ENCODE measurements around the gene DUSP15. TPM values are rescaled to one million over a fixed set of nuclear protein-coding genes. Genes with fewer than 3 reads are reported as not detected.
A peak's percentile ranks its signal among the peaks of the same experiment; 100 is the strongest.
"Not testable (repeated sequence)": the region's sequence is repeated elsewhere in the genome, so short reads cannot be mapped to it uniquely, and the experiment has no call there.

The DUSP15 gene
- total RNA-seq, 4 donors from 2014 or later = 0.84 to 3.7 (median 0.96) TPM; not detected in 1

DNA sequence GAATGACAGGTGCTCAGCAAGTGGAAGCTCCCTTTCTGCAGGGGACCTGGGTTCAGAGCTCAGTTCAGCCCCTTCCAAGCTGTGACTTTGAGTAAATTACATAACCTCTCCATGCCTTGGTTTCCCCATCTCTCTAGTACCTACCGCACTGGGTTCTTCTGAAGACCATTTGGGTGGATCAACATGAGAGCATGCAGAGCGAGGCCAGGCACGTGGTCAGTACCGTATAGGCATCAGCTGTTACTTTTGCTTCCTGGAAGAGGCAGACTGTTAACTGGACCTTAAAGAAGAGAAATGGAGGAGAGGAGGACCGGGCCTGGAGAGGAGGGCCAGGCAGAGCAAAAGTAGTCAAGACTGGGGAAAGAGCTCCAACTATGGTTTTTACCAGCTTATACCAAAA, 52.9 kb downstream of the DUSP15 start:
- ATAC-seq (ENCODE audit: low FRiP score) = no peak
- no peak for DNase-seq (ENCODE audit: low spot score)
- TF ChIP-seq, protein P1, sequence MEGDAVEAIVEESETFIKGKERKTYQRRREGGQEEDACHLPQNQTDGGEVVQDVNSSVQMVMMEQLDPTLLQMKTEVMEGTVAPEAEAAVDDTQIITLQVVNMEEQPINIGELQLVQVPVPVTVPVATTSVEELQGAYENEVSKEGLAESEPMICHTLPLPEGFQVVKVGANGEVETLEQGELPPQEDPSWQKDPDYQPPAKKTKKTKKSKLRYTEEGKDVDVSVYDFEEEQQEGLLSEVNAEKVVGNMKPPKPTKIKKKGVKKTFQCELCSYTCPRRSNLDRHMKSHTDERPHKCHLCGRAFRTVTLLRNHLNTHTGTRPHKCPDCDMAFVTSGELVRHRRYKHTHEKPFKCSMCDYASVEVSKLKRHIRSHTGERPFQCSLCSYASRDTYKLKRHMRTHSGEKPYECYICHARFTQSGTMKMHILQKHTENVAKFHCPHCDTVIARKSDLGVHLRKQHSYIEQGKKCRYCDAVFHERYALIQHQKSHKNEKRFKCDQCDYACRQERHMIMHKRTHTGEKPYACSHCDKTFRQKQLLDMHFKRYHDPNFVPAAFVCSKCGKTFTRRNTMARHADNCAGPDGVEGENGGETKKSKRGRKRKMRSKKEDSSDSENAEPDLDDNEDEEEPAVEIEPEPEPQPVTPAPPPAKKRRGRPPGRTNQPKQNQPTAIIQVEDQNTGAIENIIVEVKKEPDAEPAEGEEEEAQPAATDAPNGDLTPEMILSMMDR (IDR thresholded peaks at IDR 0.05) = no peak

DNA sequence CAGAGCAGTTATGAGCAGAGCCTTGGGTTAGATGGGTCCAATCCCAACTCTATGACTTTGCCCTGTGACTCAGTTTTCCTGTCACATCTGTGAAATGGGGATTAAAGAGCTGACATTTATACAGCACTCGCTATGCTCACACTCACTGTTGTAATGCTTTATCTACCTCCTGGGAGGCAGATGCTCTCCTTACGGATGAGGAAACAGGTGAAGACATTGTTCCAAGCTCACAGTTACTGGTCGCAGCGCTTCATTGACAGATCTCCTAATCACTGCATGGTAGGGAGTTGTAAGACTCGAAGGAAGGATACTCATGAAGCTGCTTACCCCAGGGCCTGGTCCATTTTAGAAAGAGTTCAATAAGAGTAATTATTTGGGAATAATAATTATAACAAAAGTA, 54.1 kb downstream of the DUSP15 start:
- ATAC-seq (ENCODE audit: low FRiP score) (no peak), DNase-seq (ENCODE audit: low spot score) (no peak)

DNA sequence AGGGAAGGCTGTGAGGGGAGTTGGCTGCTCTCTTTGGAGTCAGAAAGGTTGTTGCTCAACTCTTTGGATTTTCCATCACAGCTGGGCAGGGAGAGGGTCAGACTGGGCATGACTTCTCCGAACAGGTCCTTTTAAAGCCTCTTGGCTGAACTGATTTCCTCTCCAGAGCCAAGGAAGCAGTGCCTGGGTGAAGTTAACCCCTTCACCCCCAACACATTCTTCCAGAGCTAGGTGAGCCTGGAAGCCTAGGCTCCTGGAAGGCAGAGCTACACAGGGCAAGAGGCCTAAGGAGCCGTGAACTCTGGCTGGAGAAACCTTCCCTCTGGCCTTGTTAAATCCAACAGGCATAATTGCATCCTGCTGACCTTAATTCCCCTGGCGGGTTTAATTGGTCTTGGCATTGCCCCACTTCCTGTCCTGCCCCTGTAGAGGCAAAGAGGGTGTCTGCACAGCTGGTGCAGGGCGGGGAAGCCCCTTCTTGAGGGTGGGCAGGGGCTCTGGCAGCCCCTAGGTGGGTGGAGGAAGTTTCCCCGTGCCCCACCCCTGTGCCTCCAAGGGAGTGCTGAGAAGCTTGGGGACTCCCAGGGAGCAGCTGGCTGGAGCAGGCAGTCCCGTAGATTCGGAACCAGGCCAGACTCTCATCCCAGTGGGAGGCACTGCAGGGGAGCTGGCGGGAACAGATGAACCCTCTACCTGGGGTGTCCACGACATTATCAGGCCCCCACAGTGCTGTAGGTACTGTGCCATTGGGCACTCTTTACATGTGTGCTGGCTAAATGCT, 54.7 kb downstream of the DUSP15 start:
- ATAC-seq (ENCODE audit: low FRiP score) (peak; percentile 58), DNase-seq (ENCODE audit: low spot score) (no peak)
- TF ChIP-seq, protein P1 (IDR thresholded peaks at IDR 0.05) = no peak

More for the DNA sequence above, 54.1 kb downstream of the DUSP15 start:
- TF ChIP-seq, protein P1 (IDR thresholded peaks at IDR 0.05) = no peak

DNA sequence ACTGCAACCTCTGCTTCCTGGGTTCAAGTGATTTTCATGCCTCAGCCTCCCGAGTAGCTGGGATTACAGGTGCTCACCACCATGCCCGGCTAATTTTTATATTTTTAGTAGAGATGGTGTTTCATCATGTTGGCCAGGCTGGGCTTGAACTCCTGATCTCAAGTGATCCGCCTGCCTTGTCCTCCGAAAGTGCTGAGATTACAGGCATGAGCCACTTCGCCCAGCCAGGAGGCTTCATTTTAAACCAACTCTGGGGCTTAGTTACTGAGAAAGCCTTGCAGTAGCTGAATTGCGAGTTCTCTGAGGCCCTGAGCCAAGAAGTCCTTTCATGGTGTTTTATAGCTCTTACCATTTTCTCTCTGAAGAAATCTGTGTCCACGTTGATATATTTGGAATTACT, 56.2 kb downstream of the DUSP15 start:
- DNase-seq (ENCODE audit: low spot score); ATAC-seq (ENCODE audit: low FRiP score): not testable (repeated sequence)

DNA sequence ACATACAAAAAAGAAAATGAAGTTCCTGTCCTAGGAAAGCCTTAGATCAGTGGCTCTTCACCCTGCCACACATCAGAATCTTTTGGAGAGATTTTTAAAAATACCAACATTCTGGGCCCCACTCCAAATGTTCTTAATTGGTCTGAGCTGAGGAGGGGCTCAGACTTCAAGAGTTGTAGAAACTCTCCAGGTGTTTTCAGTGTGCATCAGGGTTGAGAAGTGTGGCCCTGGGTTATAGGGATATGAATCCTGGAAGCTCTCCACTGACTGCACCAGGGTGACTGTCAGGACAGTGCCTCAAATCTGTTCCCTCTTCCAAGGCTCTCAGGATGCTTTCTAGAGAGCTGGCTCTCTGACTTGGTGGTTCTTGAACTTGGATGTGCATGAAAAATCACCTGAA, 56.7 kb downstream of the DUSP15 start:
- TF ChIP-seq, protein P1 (IDR thresholded peaks at IDR 0.05) = no peak
- DNase-seq (ENCODE audit: low spot score) (no peak), ATAC-seq (ENCODE audit: low FRiP score) (no peak)

DNA sequence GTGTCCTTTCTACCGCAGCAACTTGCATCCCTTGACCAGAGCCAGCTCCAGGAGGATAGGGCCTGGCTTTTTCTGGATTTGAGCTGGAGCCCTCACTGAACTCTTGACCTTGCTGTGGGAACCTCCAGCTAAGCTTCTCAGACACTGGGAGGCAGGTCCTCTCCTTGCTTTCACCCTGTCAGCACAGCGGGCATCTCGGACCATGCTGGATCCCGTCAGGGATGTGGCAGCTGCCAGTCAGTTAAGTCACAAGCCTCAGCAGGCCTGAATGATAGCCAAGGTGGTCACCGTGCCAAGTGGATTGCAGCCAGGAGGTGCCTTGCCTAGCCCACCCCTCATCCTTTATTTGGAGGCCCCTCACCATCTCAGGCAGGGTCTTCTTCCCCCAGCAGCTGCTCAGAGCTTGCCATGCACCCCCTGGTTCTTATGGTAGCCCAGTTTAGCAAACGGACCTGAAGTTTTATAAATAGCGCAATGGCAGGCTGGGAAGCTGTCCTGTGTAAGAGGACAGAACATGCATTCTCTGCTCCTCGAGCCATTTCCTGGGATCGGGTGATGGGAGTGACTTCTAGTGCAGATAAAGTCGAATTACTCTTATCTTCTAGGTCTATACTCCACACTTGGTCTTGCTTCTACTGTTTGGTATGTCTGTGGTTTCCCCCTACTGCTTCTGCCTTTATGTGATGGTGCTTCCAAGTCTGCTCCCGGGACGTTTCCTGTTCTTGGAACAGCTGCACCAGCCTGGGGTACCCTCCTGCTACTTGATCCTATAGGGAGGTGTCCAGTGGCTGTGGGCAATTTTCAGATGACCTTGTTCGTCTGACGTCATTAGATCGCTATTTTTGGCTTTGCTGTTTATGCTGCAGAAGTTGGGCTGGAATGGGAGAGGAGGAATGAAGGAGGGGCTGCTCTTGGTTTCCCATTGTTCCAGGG, 58.3 kb downstream of the DUSP15 start:
- TF ChIP-seq, protein P1 (IDR thresholded peaks at IDR 0.05) = no peak
- ATAC-seq (ENCODE audit: low FRiP score) (no peak), DNase-seq (ENCODE audit: low spot score) (no peak)

DNA sequence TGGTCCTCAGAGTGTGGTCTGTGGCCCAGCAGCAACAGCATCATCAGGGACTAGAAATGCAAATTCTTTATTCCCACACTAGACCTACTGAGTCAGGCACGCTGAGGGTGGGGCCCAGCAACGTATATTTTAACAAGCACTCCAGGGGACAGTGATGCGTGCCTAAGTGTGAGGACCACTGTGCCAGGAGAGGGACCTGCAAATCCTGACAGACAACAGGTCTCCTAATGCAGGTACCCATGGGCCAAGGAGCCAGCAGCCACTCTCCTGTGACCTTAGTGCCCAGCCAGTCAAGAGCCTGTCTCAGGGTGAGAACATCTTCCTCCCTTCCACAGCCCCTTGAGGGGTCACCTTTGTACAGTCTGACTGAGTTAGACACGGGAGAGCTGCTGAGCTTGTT, 59.1 kb downstream of the DUSP15 start:
- no peak for DNase-seq (ENCODE audit: low spot score)
- TF ChIP-seq, protein P1 (IDR thresholded peaks at IDR 0.05) = no peak
- no peak for ATAC-seq (ENCODE audit: low FRiP score)
